ENCODE measurements around the gene IL6.
"Not testable (repeated sequence)": the region's sequence is repeated elsewhere in the genome, so short reads cannot be mapped to it uniquely, and the experiment has no call there.

- not testable (repeated sequence) for TF ChIP-seq YY1 (IDR thresholded peaks at IDR 0.05; ENCODE audit: insufficient read depth, insufficient read length); ZNF274 (IDR thresholded peaks at IDR 0.05; ENCODE audit: low read depth, low read length)
Observed at GRCh38 chr7:22705874-22706273, 21.1 kb upstream of the IL6 start.
